Stomach smooth muscle (tissue), 2 donors: ENCODE measurements around the gene XKR3.
"Not testable (repeated sequence)": the region's sequence is repeated elsewhere in the genome, so short reads cannot be mapped to it uniquely, and the experiment has no call there.

ENCODE experiments used
- H3K27ac ChIP-seq: one replicate; pipeline ENCODE4 v1.7.0; 2013; ENCODE audit warnings: mild to moderate bottlenecking, low read length, inconsistent platforms
- H3K27me3 ChIP-seq, 2 donors: one replicate each; pipeline ENCODE4 v1.7.0; 2013; ENCODE audit warnings: low read length in 2 of 2; ENCODE audit not compliant: insufficient read depth in 2 of 2, control insufficient read depth in 1 of 2
- H3K36me3 ChIP-seq, 2 donors: one replicate each; pipeline ENCODE4 v1.7.0; 2013; ENCODE audit warnings: low read length in 2 of 2; ENCODE audit not compliant: control insufficient read depth in 2 of 2, insufficient read depth in 2 of 2
- H3K4me1 ChIP-seq: one replicate; pipeline ENCODE4 v1.7.0; 2013; ENCODE audit warnings: low read length; ENCODE audit not compliant: control insufficient read depth, insufficient read depth
- H3K4me3 ChIP-seq, 2 donors: one replicate each; pipeline ENCODE4 v1.7.0; 2013; ENCODE audit warnings: low read length in 2 of 2
- H3K9ac ChIP-seq, 2 donors: one replicate each; pipeline ENCODE4 v1.7.0; 2013; ENCODE audit warnings: low read length in 2 of 2, mild to moderate bottlenecking in 1 of 2
- H3K9me3 ChIP-seq, 2 donors: one replicate each; pipeline ENCODE4 v1.7.0; 2013; ENCODE audit warnings: low read length in 2 of 2; ENCODE audit not compliant: control insufficient read depth in 2 of 2
- donor health status: healthy.
- donor health status: Pancreatic carcinoma.

The XKR3 gene

GRCh38 chr22:16783453-16783852 is 41.8 kb downstream of the XKR3 start:
- no peaks in the 10 kb centered on the region for H3K9me3 ChIP-seq
- H3K4me1 ChIP-seq: no peaks in the 10 kb centered on the region
- no peaks in the 10 kb centered on the region for H3K36me3 ChIP-seq
- no peak overlapping the region for H3K9ac ChIP-seq
- H3K27ac ChIP-seq: no peak overlapping the region
- no peak overlapping the region for H3K4me3 ChIP-seq
- no peaks in the 10 kb centered on the region for H3K27me3 ChIP-seq

GRCh38 chr22:16781764-16782329 is 43.4 kb downstream of the XKR3 start:
- Histone ChIP-seq H3K4me3 (no peak overlapping the region), H3K36me3 (no peaks in the 10 kb centered on the region), H3K9ac (no peak overlapping the region)

GRCh38 chr22:16781074-16781763 is 44.0 kb downstream of the XKR3 start:
- no peaks in the 10 kb centered on the region for H3K36me3 ChIP-seq
- no peak overlapping the region for H3K9ac ChIP-seq
- no peak overlapping the region for H3K4me3 ChIP-seq
- no peaks in the 10 kb centered on the region for H3K9me3 ChIP-seq
- H3K27me3 ChIP-seq: no peaks in the 10 kb centered on the region
- no peaks in the 10 kb centered on the region for H3K4me1 ChIP-seq
- no peak overlapping the region for H3K27ac ChIP-seq

More at GRCh38 chr22:16781764-16782329, 43.4 kb downstream of the XKR3 start:
- H3K4me1 ChIP-seq: no peaks in the 10 kb centered on the region
- no peak overlapping the region for H3K27ac ChIP-seq
- no peaks in the 10 kb centered on the region for H3K9me3 ChIP-seq
- H3K27me3 ChIP-seq: no peaks in the 10 kb centered on the region

- Histone ChIP-seq H3K27ac (no peak overlapping the region), H3K9me3 (peaks cover 3 to 4% of the 10 kb centered on the region in 2 donors), H3K27me3 (no peaks in the 10 kb centered on the region), H3K36me3 (no peaks in the 10 kb centered on the region), H3K9ac (no peak overlapping the region), H3K4me1 (no peaks in the 10 kb centered on the region), H3K4me3 (no peak overlapping the region)
Observed at GRCh38 chr22:16777284-16777924, 47.8 kb downstream of the XKR3 start.

- Histone ChIP-seq H3K27ac (no peak overlapping the region), H3K9ac (no peak overlapping the region), H3K4me3 (no peak overlapping the region), H3K36me3 (no peaks in the 10 kb centered on the region), H3K4me1 (no peaks in the 10 kb centered on the region), H3K27me3 (no peaks in the 10 kb centered on the region), H3K9me3 (peaks cover 3 to 4% of the 10 kb centered on the region in 2 donors)
Observed at GRCh38 chr22:16776080-16776479, 49.1 kb downstream of the XKR3 start.

- Histone ChIP-seq H3K9ac (no peak overlapping the region), H3K27ac (no peak overlapping the region), H3K9me3 (peaks cover 3 to 4% of the 10 kb centered on the region in 2 donors), H3K4me1 (no peaks in the 10 kb centered on the region), H3K4me3 (no peak overlapping the region), H3K27me3 (no peaks in the 10 kb centered on the region), H3K36me3 (no peaks in the 10 kb centered on the region)
Observed at GRCh38 chr22:16774911-16775500, 50.2 kb downstream of the XKR3 start.

- H3K4me1 ChIP-seq: not testable (repeated sequence)
Observed at GRCh38 chr22:16771569-16771968, 53.6 kb downstream of the XKR3 start.

GRCh38 chr22:16767927-16768326 is 57.3 kb downstream of the XKR3 start:
- H3K27ac ChIP-seq, H3K27me3 ChIP-seq, H3K9me3 ChIP-seq, H3K36me3 ChIP-seq, H3K9ac ChIP-seq, H3K4me3 ChIP-seq, H3K4me1 ChIP-seq: not testable (repeated sequence)

More at GRCh38 chr22:16771569-16771968, 53.6 kb downstream of the XKR3 start:
- H3K9me3 ChIP-seq, H3K9ac ChIP-seq, H3K27me3 ChIP-seq, H3K4me3 ChIP-seq, H3K27ac ChIP-seq, H3K36me3 ChIP-seq: not testable (repeated sequence)

- H3K27me3 ChIP-seq, H3K9ac ChIP-seq, H3K4me1 ChIP-seq: not testable (repeated sequence)
Observed at GRCh38 chr22:16762224-16762623, 63.0 kb downstream of the XKR3 start.

GRCh38 chr22:16760416-16760815 is 64.8 kb downstream of the XKR3 start:
- not testable (repeated sequence) for H3K36me3 ChIP-seq, H3K27me3 ChIP-seq, H3K27ac ChIP-seq, H3K4me3 ChIP-seq, H3K9me3 ChIP-seq, H3K9ac ChIP-seq, H3K4me1 ChIP-seq

More at GRCh38 chr22:16762224-16762623, 63.0 kb downstream of the XKR3 start:
- H3K27ac ChIP-seq, H3K9me3 ChIP-seq, H3K36me3 ChIP-seq, H3K4me3 ChIP-seq: not testable (repeated sequence)

- H3K4me3 ChIP-seq, H3K36me3 ChIP-seq, H3K9me3 ChIP-seq, H3K27me3 ChIP-seq, H3K9ac ChIP-seq, H3K27ac ChIP-seq, H3K4me1 ChIP-seq: not testable (repeated sequence)
Observed at GRCh38 chr22:16749282-16749681, 75.9 kb downstream of the XKR3 start.
